B cell (primary cell): ENCODE measurements around the gene HOXD4. TPM values are rescaled to one million over a fixed set of nuclear protein-coding genes. Genes with fewer than 3 reads are reported as not detected.

Experiments used
- ATAC-seq: fragments of 200-7000 bp; cut with Tn5 transposase; one replicate; pipeline ENCODE4 v1.10.0; 2021; ENCODE audit warnings: low read depth, mild to moderate bottlenecking, moderate number of reproducible peaks, moderate library complexity
- CTCF ChIA-PET: fragments of 350-600 bp; sonication (Branson Sonifier 250); formaldehyde crosslinking; loops from one replicate; lab custom pipeline; 2021; ENCODE audit warnings: antibody characterized with exemption, inconsistent platforms; lab: Charles Lee
- POLR2A ChIA-PET: fragments of 350-600 bp; sonication (Branson Sonifier 250); formaldehyde crosslinking; loops from one replicate; lab custom pipeline; 2021; ENCODE audit warnings: antibody characterized with exemption; lab: Charles Lee
- DNase-seq: peaks from one replicate; pipeline ENCODE4 v3.0.0; 2013
- H2AFZ ChIP-seq: 2 replicates; pipeline ENCODE4 v1.6.1; 2012; ENCODE audit warnings: mild to moderate bottlenecking, low read depth, low read length; ENCODE audit not compliant: insufficient read depth, poor library complexity, severe bottlenecking
- H3K27ac ChIP-seq, 2 donors: 1 replicate in 1 of 2; 2 replicates in 1 of 2; pipeline ENCODE4 v1.5.1; 2012 to 2013; ENCODE audit warnings: low read length in 2 of 2, mild to moderate bottlenecking in 2 of 2, moderate library complexity in 1 of 2
- H3K27me3 ChIP-seq, 4 experiments: fragments of 200-600 bp in 1 of 4; sonication (generic) in 1 of 4; replicated peaks in 1 of 4; 1 replicate in 2 of 4; 2 replicates in 2 of 4; pipeline versions ENCODE4 v1.6.1 to v1.7.0; 2013 to 2016; ENCODE audit warnings: low read length in 3 of 4, mild to moderate bottlenecking in 2 of 4, mixed read lengths in 1 of 4, moderate library complexity in 1 of 4; ENCODE audit not compliant: insufficient read depth in 4 of 4, control insufficient read depth in 3 of 4; ENCODE audit errors: control extremely low read depth in 1 of 4
- H3K36me3 ChIP-seq, 2 experiments: replicated peaks in 1 of 2; 1 replicate in 1 of 2; 2 replicates in 1 of 2; pipeline versions ENCODE4 v1.6.1 to v1.7.1; 2013; ENCODE audit warnings: low read length in 1 of 2; ENCODE audit not compliant: insufficient read depth in 2 of 2, control insufficient read depth in 1 of 2; ENCODE audit errors: control extremely low read depth in 1 of 2, extremely low read depth in 1 of 2
- H3K4me1 ChIP-seq, 2 donors: fragments of 200-600 bp in 1 of 2; sonication (generic) in 1 of 2; 1 replicate in 1 of 2; 2 replicates in 1 of 2; pipeline versions ENCODE4 v1.5.1 to v1.6.1; 2013 to 2017; ENCODE audit warnings: low read length in 2 of 2; ENCODE audit not compliant: control insufficient read depth in 2 of 2, insufficient read depth in 2 of 2
- H3K4me2 ChIP-seq: replicated peaks from 2 replicates; pipeline ENCODE3; 2012; ENCODE audit warnings: mild to moderate bottlenecking, low read depth, low read length; ENCODE audit not compliant: poor library complexity, severe bottlenecking
- H3K4me3 ChIP-seq, 5 experiments: fragments of 200-600 bp in 1 of 5; sonication (generic) in 1 of 5; 1 replicate in 3 of 5; 2 replicates in 2 of 5; pipeline versions ENCODE4 v1.5.1 to v1.7.0; 2011 to 2016; ENCODE audit warnings: low read length in 4 of 5, mild to moderate bottlenecking in 4 of 5, low read depth in 2 of 5, control low read depth in 1 of 5, moderate library complexity in 1 of 5; ENCODE audit not compliant: insufficient read depth in 1 of 5; ENCODE audit errors: control extremely low read depth in 1 of 5, extremely low read depth in 1 of 5
- H3K79me2 ChIP-seq: fragments of 200-600 bp; sonication (generic); one replicate; pipeline ENCODE4 v1.6.0; 2016; ENCODE audit warnings: low read length; ENCODE audit not compliant: control insufficient read depth, insufficient read depth
- H3K9ac ChIP-seq: fragments of 200-600 bp; sonication (generic); 2 replicates; pipeline ENCODE4 v1.6.1; 2017; ENCODE audit warnings: mild to moderate bottlenecking, low read length, moderate library complexity
- H3K9me3 ChIP-seq, 3 donors: one replicate each; pipeline versions ENCODE4 v1.6.1 to v1.7.1; 2013; ENCODE audit warnings: low read length in 2 of 3; ENCODE audit not compliant: control insufficient read depth in 2 of 3, insufficient read depth in 1 of 3; ENCODE audit errors: control extremely low read depth in 1 of 3
- H4K20me1 ChIP-seq: 2 replicates; pipeline ENCODE4 v1.6.0; 2012; ENCODE audit warnings: mild to moderate bottlenecking, low read length; ENCODE audit not compliant: insufficient read depth, control insufficient read depth, poor library complexity, severe bottlenecking
- H3K27ac Mint-ChIP-seq: one replicate; pipeline ENCODE4 v1.8.0; 2021; ENCODE audit warnings: mixed read lengths
- H3K27me3 Mint-ChIP-seq: one replicate; pipeline ENCODE4 v1.8.0; 2021; ENCODE audit warnings: mixed read lengths
- H3K4me1 Mint-ChIP-seq: one replicate; pipeline ENCODE4 v1.8.0; 2021; ENCODE audit warnings: mixed read lengths
- H3K4me3 Mint-ChIP-seq: one replicate; pipeline ENCODE4 v1.8.0; 2021; ENCODE audit warnings: mixed read lengths
- H3K9me3 Mint-ChIP-seq: one replicate; pipeline ENCODE4 v1.8.0; 2022; ENCODE audit warnings: mixed read lengths; ENCODE audit not compliant: insufficient read depth
- EZH2 ChIP-seq: IDR thresholded peaks from 2 replicates; pipeline ENCODE4 v1.6.1; 2012; ENCODE audit warnings: borderline replicate concordance, low read depth, mild to moderate bottlenecking, moderate library complexity, low read length; ENCODE audit not compliant: insufficient read depth, poor library complexity, severe bottlenecking
- WGBS: methylation state at CpG from one replicate; pipeline ENCODE4 v1.1.5; 2013; ENCODE audit warnings: missing lambda C conversion rate; ENCODE audit not compliant: insufficient coverage; 5-methylcytosine and 5-hydroxymethylcytosine counted together
- intact Hi-C: fragments of 100-400 bp; cut with micrococcal nuclease; formaldehyde crosslinking; loops from one replicate; pipeline ENCODE4 v1.10.0; 2022
- polyA plus RNA-seq: library from polyadenylated mRNA; depleted of rRNA; stranded (reverse); fragments of >200 nt; gene quantifications from 2 replicates; pipeline ENCODE4 v1.2.3, GENCODE V29; 2012
- total RNA-seq, 2 donors: library from RNA; stranded (reverse); fragments of 120-200 nt in 1 of 2; gene quantifications; 1 replicate in 1 of 2; 2 replicates in 1 of 2; pipeline versions ENCODE4 v1.2.3 to v1.2.4, GENCODE V29; 2013 to 2022
- TF ChIP-seq, protein P1 (sequence below): fragments of 200-600 bp; IDR thresholded peaks from one replicate; pipeline ENCODE4 v1.8.0; 2022; ENCODE audit warnings: antibody characterized with exemption, mild to moderate bottlenecking

HOXD4 gene
- total and polyA plus RNA-seq, 2 donors (not counting 1 experiment from before 2014, with no cell fraction given), result not detected

DNA sequence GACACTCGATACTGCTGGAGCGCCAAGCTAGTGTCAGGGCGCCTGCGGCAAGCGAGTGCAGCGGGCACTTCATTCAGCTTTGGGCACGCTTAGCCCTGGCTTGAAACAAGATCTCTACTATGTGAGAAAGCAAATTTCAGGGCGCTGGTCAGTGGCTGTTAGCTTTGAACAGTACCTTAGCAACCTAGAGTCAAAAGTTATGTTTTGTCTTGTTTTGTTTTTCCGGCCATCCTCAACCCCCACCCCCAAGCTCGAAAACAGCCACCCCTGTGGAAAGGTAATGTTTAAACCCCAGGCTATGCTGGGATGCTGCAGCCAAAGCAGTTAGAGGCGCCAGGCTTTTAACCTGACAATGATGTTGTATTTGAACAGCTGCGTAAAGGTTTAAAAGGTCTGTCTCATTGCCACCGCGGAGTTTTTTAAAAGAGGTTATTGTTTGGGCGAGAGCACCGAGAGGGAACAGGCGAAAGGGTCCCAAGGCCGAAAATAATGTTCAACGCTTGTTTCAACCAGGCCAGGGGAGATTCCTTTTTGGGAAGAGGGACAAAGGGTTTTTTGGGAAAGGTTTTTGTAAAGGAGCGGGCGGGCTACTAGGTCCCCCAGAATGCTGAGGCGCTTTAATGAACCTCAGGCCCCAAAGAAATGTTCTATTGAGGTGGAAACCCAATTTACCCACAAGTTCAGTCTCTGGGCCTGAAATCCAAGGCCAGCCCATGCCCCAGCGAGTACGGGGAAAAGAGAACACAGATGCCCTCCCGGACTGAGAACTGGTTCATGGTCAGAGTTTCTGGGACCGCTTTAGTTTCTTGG is 37.0 kb upstream of the HOXD4 start:
- H3K79me2 ChIP-seq, result no peaks in the 10 kb centered on the region
- H3K4me1 ChIP-seq, result peaks cover 0 to 10% of the 10 kb centered on the region in 2 donors
- H3K4me3 ChIP-seq, result no peak overlapping the region
- Mint-ChIP-seq H3K4me1 (peaks cover 8% of the 10 kb centered on the region), H3K9me3 (peaks cover 4% of the 10 kb centered on the region), H3K4me3 (no peak overlapping the region), H3K27ac (no peak overlapping the region), H3K27me3 (peaks cover 82% of the 10 kb centered on the region)
- no peak for DNase-seq
- ATAC-seq, result no peak
- no peak overlapping the region for H2AFZ ChIP-seq
- intact Hi-C loops, result no loop called here
- POLR2A ChIA-PET, result no interaction called here
- no peaks in the 10 kb centered on the region for H4K20me1 ChIP-seq
- no peak overlapping the region for H3K9ac ChIP-seq
- peaks cover 0 to 55% (median 2%) of the 10 kb centered on the region in 3 donors for H3K9me3 ChIP-seq
- no peak for TF ChIP-seq EZH2
- TF ChIP-seq, protein P1, sequence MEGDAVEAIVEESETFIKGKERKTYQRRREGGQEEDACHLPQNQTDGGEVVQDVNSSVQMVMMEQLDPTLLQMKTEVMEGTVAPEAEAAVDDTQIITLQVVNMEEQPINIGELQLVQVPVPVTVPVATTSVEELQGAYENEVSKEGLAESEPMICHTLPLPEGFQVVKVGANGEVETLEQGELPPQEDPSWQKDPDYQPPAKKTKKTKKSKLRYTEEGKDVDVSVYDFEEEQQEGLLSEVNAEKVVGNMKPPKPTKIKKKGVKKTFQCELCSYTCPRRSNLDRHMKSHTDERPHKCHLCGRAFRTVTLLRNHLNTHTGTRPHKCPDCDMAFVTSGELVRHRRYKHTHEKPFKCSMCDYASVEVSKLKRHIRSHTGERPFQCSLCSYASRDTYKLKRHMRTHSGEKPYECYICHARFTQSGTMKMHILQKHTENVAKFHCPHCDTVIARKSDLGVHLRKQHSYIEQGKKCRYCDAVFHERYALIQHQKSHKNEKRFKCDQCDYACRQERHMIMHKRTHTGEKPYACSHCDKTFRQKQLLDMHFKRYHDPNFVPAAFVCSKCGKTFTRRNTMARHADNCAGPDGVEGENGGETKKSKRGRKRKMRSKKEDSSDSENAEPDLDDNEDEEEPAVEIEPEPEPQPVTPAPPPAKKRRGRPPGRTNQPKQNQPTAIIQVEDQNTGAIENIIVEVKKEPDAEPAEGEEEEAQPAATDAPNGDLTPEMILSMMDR, result no peak
- H3K27me3 ChIP-seq, result peaks cover 0 to 95% (median 77%) of the 10 kb centered on the region in 4 experiments
- H3K36me3 ChIP-seq, result no peaks in the 10 kb centered on the region
- CTCF ChIA-PET, result interaction anchor here (0.6 to 1.0 kb wide), 2 partner anchors 13 to 40 kb away, joined by 3 read pairs; no protein-coding TSS in a partner anchor
- no peak overlapping the region for H3K4me2 ChIP-seq
- no peak overlapping the region for H3K27ac ChIP-seq
- WGBS, result 15% methylated on average over 23 of the region's 26 CpGs
